Peyer's patch (tissue), 4 donors: Measurements from ENCODE around the gene LRRC1. TPM values are rescaled to one million over a fixed set of nuclear protein-coding genes. Genes with fewer than 3 reads are reported as not detected.

Experiments used
- DNase-seq, 3 donors: peaks; one replicate each; pipeline ENCODE4 v3.0.0-alpha.2; 2017 to 2019
- H3K27ac ChIP-seq, 4 donors: fragments of 200-600 bp; sonication (generic); one replicate each; pipeline ENCODE4 v1.5.1; 2016 to 2019
- H3K27me3 ChIP-seq, 2 donors: fragments of 200-600 bp; sonication (generic); one replicate each; pipeline ENCODE4 v1.5.1; 2019
- H3K36me3 ChIP-seq, 3 donors: fragments of 200-600 bp; sonication (generic); one replicate each; pipeline ENCODE4 v1.5.1; 2016 to 2019
- H3K4me1 ChIP-seq, 4 donors: fragments of 200-600 bp; sonication (generic); one replicate each; pipeline ENCODE4 v1.5.1; 2016 to 2019
- H3K4me3 ChIP-seq, 4 donors: fragments of 200-600 bp; sonication (generic); 1 replicate in 3 of 4; 2 replicates in 1 of 4; pipeline ENCODE4 v1.5.1; 2016 to 2019; ENCODE audit warnings: mild to moderate bottlenecking in 1 of 4
- H3K9me3 ChIP-seq, 4 donors: fragments of 200-600 bp; sonication (generic); one replicate each; pipeline ENCODE4 v1.5.1; 2016 to 2019; ENCODE audit warnings: mild to moderate bottlenecking in 1 of 4
- CTCF ChIP-seq, 6 experiments: fragments of 450-650 bp in 4 of 6; fragments of 200-600 bp in 2 of 6; sonication (generic) in 1 of 6; IDR thresholded peaks; one replicate each; pipeline ENCODE4 v1.5.1; 2017 to 2019; ENCODE audit warnings: antibody characterized with exemption in 6 of 6, mild to moderate bottlenecking in 3 of 6, moderate library complexity in 1 of 6
- POLR2A ChIP-seq, 2 donors: fragments of 450-650 bp; IDR thresholded peaks; one replicate each; pipeline ENCODE4 v1.5.1; 2017; ENCODE audit warnings: antibody characterized with exemption in 2 of 2, mild to moderate bottlenecking in 2 of 2, moderate library complexity in 2 of 2
- total RNA-seq, 4 donors: library from RNA; depleted of rRNA; stranded (reverse); fragments of >200 nt; gene quantifications; one replicate each; pipeline ENCODE4 v1.1.0, GENCODE V29; 2016

LRRC1 gene
- total RNA-seq, 4 donors from 2014 or later, result 37.1 to 63.6 (median 49.8) TPM

- TF ChIP-seq POLR2A (IDR thresholded peaks at IDR 0.05) (no peak), CTCF (IDR thresholded peaks at IDR 0.05) (no peak)
- Histone ChIP-seq H3K27me3 (no peaks in the 10 kb centered on the region), H3K9me3 (no peaks in the 10 kb centered on the region), H3K4me3 (no peak overlapping the region), H3K27ac (no peak overlapping the region), H3K4me1 (peaks cover 0 to 8% (median 0%) of the 10 kb centered on the region in 4 donors), H3K36me3 (no peaks in the 10 kb centered on the region)
- DNase-seq, result no peak
Measured at GRCh38 chr6:53858913-53859312, 64.1 kb downstream of the LRRC1 start.

- no peak for DNase-seq
- TF ChIP-seq CTCF (IDR thresholded peaks at IDR 0.05) (no peak), POLR2A (IDR thresholded peaks at IDR 0.05) (no peak)
- Histone ChIP-seq H3K36me3 (no peaks in the 10 kb centered on the region), H3K27me3 (no peaks in the 10 kb centered on the region), H3K27ac (no peak overlapping the region), H3K4me3 (no peak overlapping the region), H3K9me3 (no peaks in the 10 kb centered on the region), H3K4me1 (peaks cover 0 to 1% (median 0%) of the 10 kb centered on the region in 4 donors)
Measured at GRCh38 chr6:53860511-53860910, 65.7 kb downstream of the LRRC1 start.

- no peak for DNase-seq
- H3K36me3 ChIP-seq, result no peaks in the 10 kb centered on the region
- H3K9me3 ChIP-seq, result no peaks in the 10 kb centered on the region
- no peaks in the 10 kb centered on the region for H3K27me3 ChIP-seq
- no peak overlapping the region for H3K27ac ChIP-seq
- no peaks in the 10 kb centered on the region for H3K4me1 ChIP-seq
- no peak overlapping the region for H3K4me3 ChIP-seq
- TF ChIP-seq POLR2A (IDR thresholded peaks at IDR 0.05), result no peak
- TF ChIP-seq CTCF (IDR thresholded peaks at IDR 0.05), result no peak
Measured at GRCh38 chr6:53861518-53861917, 66.7 kb downstream of the LRRC1 start.

GRCh38 chr6:53862662-53863462, 68.1 kb downstream of the LRRC1 start:
- H3K27me3 ChIP-seq, result no peaks in the 10 kb centered on the region
- H3K4me1 ChIP-seq, result no peaks in the 10 kb centered on the region
- no peak overlapping the region for H3K4me3 ChIP-seq
- no peak overlapping the region for H3K27ac ChIP-seq
- TF ChIP-seq POLR2A (IDR thresholded peaks at IDR 0.05), result no peak
- TF ChIP-seq CTCF (IDR thresholded peaks at IDR 0.05), result no peak
- no peak for DNase-seq
- no peaks in the 10 kb centered on the region for H3K36me3 ChIP-seq
- no peaks in the 10 kb centered on the region for H3K9me3 ChIP-seq

- no peak for DNase-seq
- Histone ChIP-seq H3K4me3 (no peak overlapping the region), H3K4me1 (no peaks in the 10 kb centered on the region), H3K27me3 (no peaks in the 10 kb centered on the region), H3K36me3 (no peaks in the 10 kb centered on the region), H3K27ac (no peak overlapping the region), H3K9me3 (no peaks in the 10 kb centered on the region)
- TF ChIP-seq POLR2A (IDR thresholded peaks at IDR 0.05), result no peak
- no peak for TF ChIP-seq CTCF (IDR thresholded peaks at IDR 0.05)
Measured at GRCh38 chr6:53864781-53865180, 70.0 kb downstream of the LRRC1 start.
